HG02571 (cell line): ENCODE data around the gene HCFC1R1.
A peak's percentile ranks its signal among the peaks of the same experiment; 100 is the strongest.

Source experiments
- ATAC-seq: cut with Tn5 transposase; IDR thresholded peaks from one replicate; pipeline ENCODE4 v1.9.1; 2021; ENCODE audit warnings: mild to moderate bottlenecking, moderate library complexity; ENCODE audit not compliant: unreplicated experiment

HCFC1R1 gene

DNA sequence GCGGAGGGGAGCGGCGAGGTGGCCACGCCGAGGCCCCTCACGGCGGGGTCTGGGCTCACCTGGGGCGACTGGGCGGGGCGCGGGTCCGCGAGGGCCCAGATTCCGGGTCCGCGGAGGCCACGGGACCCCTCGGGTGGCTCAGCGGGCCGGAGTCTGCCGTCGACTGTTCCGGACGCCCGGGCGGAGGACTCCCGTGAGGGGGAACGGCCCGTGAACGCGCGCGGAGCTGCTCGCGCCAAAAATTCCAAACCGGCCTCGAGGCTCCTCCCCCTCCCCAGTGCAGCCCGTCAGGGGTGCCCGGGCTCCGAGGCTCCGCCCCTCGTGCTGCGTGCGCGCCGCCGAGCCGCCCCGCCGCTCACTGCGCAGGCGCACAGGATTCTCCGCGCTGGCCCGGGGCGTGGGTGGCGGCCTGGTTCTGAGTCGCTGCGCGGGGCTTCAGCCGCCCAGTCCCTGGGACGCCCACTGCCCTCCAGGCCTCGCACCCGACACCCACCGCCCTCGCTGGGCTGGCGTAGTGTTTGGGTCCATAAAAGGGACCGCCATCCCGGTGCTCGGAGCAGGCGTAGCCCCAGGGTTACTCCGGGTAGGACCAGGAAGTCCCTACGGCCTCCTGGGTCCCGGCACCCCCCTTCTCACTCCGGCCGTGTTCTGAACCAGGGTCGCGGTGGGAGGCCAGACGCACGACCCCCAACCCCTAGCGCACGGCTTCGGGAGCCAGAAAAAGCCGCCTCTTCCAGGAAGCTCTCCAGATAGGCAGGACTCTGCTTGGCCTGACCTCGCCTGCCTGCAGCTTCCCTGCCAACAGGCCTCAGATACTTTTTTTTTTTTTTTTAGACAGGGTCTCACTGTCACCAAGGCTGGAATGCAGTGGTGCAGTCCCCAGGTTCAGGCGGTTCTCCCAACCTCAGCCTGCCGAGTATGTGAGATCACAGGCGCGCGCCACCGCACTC lies 43.2 kb downstream of the HCFC1R1 start, which contains the start of gene PKMYT1:
Gene PKMYT1 (minus strand): TSS at position 220 of the 950 bp plus-strand sequence. CDS start 789 bp downstream, outside the sequence.
- ATAC-seq = peak; percentile 70

DNA sequence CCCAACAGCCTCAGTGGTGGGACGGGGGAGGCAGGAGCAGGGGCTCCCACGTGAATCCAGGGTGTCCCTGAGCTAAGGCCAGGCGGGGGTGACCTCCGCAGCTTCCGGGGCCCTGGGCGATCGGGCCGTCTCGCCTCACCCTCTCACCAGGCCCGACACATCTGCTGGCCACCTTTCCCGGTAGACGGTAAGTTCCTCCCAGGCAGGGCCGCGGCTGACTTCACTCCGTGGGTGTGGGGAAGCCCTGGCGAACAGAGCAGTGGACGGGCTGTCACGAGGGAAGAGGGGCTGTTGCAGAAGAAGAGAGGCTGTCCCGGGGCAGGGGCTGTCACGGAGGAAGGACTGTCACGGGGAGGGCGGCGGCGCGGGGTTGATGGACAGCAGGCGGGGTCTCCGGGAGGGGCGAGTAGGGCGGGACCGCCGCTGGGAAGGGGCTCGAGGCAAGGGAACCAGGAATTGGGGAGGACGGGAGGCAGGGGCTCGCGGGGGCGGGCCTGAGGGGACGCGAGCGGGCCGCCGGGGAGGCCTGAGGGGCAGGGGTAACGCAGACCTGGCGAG lies 44.0 kb downstream of the HCFC1R1 start:
- no peak for ATAC-seq

DNA sequence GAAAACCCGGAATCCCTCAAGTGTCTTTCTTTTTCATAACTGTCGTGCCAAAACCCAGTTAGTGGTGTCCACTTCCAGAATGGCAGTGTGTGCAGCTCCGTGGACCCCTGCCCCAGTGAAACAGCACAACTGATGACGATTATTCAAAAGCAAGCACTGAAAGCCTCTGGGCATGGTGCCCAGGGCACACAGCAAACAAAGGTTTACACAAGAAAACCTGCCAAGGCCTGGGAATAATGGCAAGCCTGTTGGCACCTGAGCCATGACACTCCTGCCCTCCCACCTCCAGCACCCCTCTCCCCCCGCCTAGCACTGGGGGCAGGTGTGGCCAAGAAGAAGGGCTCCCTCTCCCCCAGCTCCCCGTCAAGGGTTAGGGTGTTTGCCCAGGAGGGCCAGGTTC lies 46.3 kb downstream of the HCFC1R1 start:
- ATAC-seq = no peak

DNA sequence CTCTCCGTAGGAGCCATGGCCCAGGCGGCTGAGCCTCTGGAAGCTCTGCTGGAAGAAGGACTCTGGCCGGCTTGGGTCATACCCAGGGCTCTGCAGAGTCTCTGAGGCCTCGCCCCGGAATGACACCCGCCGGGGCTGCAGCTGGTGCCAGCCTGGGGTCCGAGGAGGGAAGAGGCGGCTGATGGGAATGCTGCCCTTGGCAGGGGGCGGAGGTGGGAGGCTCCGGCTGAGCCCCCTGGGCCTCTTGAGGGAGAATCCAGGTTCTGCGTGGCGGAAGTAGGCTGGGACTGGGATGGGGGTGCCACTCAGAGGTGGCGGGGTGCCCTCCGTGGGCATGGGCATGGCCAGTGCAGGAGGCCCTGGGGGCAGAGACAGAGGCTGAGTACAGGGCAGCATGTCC lies 47.1 kb downstream of the HCFC1R1 start:
- ATAC-seq = no peak

DNA sequence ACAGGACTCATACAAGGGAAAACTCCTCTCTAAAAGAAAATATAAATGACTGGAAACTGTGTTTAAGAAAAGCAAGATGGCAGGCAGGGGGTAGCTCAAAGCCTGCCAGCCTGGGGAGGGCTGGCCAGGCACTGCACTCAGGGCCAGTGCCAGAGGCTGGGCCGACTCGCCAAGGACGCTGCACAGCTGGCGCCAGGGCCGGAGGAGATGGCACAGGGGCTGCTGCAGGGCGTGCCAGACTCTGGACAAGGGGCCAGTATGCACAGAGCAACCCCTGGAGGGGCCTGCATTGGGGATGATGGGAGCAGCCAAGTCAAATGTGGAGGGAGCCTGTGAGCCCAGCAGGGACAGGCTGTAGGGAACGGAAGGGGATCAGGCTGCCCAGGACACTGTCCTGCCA lies 47.5 kb downstream of the HCFC1R1 start:
- no peak for ATAC-seq

DNA sequence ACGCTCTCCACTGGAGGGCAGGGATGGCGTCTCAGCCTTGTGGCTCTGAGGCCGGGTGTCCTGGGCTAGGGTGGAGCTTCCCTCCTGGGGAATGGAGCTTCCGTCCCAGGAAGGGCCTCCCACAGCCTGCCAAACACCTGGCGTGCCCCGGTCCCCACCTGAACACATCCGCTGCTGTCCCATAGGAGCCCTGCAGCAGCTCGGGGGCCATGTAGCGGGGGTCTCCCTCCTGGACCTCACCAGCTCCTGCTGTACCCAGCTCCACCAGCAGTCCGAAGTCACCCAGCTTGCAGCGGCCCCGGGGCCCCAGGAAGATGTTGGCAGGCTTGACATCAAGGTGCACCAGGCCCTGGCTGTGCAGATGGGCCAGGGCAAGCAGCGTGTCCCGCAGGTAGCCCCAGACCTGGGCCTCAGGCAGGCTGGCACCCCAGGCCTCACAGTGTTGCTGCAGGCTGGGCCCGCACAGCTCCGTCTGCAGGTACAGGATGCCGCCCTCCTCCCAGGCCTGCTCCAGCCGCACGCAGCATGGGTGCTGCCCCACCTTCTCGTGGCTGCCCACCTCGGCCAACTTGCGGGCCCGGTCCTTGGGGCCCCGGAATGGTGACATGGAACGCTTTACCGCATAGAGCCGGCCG lies 48.5 kb downstream of the HCFC1R1 start:
- ATAC-seq = no peak

DNA sequence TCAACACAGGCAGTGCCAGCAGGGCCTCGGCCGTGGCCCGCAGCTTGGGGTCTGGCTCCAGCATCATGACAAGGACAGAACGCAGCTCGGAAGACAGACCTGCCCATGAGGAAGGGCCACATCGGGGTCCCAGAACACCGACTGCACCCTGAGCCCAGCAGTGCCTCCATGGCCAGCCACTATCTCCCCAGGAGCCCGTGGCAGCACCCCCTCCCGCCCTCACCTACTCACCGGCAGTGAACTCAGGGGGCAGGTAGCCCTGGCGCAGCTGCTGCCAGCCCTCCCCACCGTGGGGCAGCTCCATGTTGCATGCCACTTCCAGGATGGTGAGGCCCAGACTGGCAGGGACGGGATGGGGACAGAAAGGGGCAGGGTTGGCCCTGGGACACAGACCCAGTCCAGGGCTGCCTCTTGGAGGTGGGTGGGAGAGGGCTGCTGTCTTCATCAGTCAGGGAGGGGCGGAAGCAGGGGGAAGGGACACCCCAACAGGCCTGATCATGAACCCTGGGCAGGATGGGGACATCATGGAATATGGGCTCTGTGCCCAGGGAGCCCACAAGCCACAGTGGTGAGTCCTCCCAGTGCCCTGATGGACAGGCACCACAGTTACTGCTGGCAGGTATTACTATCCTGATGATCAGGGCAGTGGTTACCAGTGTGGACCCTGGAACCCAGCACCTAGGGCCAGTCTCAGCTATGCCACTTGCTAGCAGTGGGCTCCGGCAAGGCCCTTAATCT lies 49.3 kb downstream of the HCFC1R1 start:
- no peak for ATAC-seq

DNA sequence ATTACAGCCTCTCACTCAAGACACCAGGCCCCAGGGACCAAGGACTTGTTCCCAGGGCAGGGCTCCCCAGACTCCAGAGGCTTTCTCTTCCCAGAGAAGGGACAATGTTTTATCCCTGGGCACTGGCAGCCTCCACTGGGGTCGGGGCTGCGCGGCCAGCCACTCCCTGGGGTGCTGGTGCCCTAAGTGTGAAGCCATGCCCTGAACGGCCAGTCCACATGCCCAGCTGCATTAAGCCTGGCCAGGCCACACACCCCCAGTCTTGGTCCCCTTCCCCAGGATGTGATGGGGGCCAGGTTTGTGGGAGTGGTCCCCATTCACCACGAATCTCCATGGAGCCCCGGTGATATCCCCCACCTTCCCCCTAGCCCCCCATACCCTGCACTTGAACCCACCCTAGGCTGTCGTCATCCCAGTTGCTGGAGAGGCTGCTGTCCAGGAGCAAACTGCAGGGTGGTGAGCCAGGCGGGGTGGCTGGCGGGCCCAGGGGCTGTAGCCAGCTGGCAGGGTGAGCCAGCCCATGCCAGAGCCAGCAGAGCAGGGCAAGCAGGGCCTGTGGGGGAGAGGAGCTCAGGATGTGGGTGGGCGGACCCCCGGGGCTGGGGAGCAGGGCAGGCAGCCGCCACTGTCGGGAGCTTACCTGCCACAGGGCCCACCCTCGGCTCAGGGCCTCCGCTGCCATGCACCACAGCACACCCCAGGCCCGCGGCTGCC lies 50.0 kb downstream of the HCFC1R1 start:
- no peak for ATAC-seq

DNA sequence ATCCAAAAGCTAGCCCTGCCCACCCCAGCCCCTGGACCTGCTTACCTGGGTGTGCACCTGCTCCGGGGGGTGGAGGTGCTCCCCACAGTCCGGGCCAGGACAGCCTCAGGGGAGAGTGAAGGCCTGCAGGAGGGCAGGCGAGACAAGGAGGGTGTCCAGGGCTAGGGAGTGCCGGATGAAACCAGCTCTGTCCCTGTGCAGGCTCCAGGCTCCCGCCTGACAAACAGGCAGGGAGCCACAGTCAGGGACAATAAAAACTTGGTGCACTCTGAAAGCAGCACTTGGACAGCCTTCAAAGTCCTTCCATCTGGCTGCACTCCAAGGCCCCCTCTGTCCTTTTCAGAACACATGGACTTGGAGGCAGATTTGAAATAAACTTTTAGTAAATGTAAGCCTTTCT lies 50.6 kb downstream of the HCFC1R1 start:
- no peak for ATAC-seq
